IMR-90 (cell line): ENCODE data around the gene IL36G. TPM values are rescaled to one million over a fixed set of nuclear protein-coding genes. Genes with fewer than 3 reads are reported as not detected.

Experiments used
- ATAC-seq: fragments of 200-7000 bp; cut with Tn5 transposase; 2 replicates; pipeline ENCODE4 v1.9.1; 2020; ENCODE audit warnings: low read depth, mild to moderate bottlenecking, moderate library complexity
- BruUV-seq: library from RNA; stranded (reverse); fragments of 400-500 nt; replicated peaks from 2 replicates; lab custom pipeline; 2021; lab: Mats Ljungman, UMichigan
- CTCF ChIA-PET: fragments of 300-600 bp; formaldehyde crosslinking; extraction: SDS; loops from one replicate; lab custom pipeline; 2021; ENCODE audit warnings: antibody characterized with exemption; lab: Yijun Ruan, JAX
- POLR2A ChIA-PET: fragments of 300-600 bp; sonication (Branson Sonifier 250); formaldehyde crosslinking; loops from one replicate; lab custom pipeline; 2022; ENCODE audit warnings: antibody characterized with exemption; ENCODE audit not compliant: unreplicated experiment; lab: Charles Lee
- DNase-seq: peaks from one replicate; pipeline ENCODE4 v3.0.0; 2013
- H2AFZ ChIP-seq: replicated peaks from 2 replicates; pipeline ENCODE3; 2013; ENCODE audit warnings: low read length, mild to moderate bottlenecking; ENCODE audit not compliant: poor library complexity
- H2AK5ac ChIP-seq: 2 replicates; pipeline ENCODE4 v1.6.1; 2013; ENCODE audit warnings: low read depth, low read length, inconsistent platforms
- H2AK9ac ChIP-seq: replicated peaks from 2 replicates; pipeline ENCODE3; 2013; ENCODE audit warnings: mild to moderate bottlenecking, low read depth, low read length, moderate library complexity; ENCODE audit not compliant: poor library complexity
- H2BK120ac ChIP-seq: 2 replicates; pipeline ENCODE4 v1.6.1; 2013; ENCODE audit warnings: low read depth, low read length, inconsistent platforms
- H2BK15ac ChIP-seq: 3 replicates; pipeline ENCODE4 v1.6.1; 2013; ENCODE audit warnings: low read depth, low read length, inconsistent platforms
- H2BK20ac ChIP-seq: 2 replicates; pipeline ENCODE4 v1.6.1; 2013; ENCODE audit warnings: low read depth, mild to moderate bottlenecking, inconsistent platforms, low read length, moderate library complexity
- H2BK5ac ChIP-seq: 2 replicates; pipeline ENCODE4 v1.6.1; 2013; ENCODE audit warnings: mild to moderate bottlenecking, low read depth, low read length, inconsistent platforms; ENCODE audit not compliant: poor library complexity, severe bottlenecking
- H3K14ac ChIP-seq: replicated peaks from 2 replicates; pipeline ENCODE4 v1.6.1; 2013; ENCODE audit warnings: low read depth, low read length, inconsistent platforms
- H3K18ac ChIP-seq: 2 replicates; pipeline ENCODE4 v1.6.1; 2013; ENCODE audit warnings: low read depth, low read length, control low read depth
- H3K23ac ChIP-seq: 2 replicates; pipeline ENCODE4 v1.6.1; 2013; ENCODE audit warnings: low read depth, low read length, inconsistent platforms
- H3K27ac ChIP-seq: 2 replicates; pipeline ENCODE4 v1.5.1; 2013; ENCODE audit warnings: mild to moderate bottlenecking, control low read depth, low read length; ENCODE audit not compliant: insufficient read depth
- H3K27me3 ChIP-seq: 2 replicates; pipeline ENCODE4 v1.6.1; 2013; ENCODE audit warnings: low read length; ENCODE audit not compliant: control insufficient read depth, insufficient read depth
- H3K36me3 ChIP-seq: 2 replicates; pipeline ENCODE4 v1.6.1; 2013; ENCODE audit warnings: low read length, mixed read lengths; ENCODE audit not compliant: control insufficient read depth, insufficient read depth
- H3K4ac ChIP-seq: 2 replicates; pipeline ENCODE4 v1.6.1; 2013; ENCODE audit warnings: low read depth, low read length, inconsistent platforms
- H3K4me1 ChIP-seq: 2 replicates; pipeline ENCODE4 v1.6.1; 2013; ENCODE audit warnings: low read length, mixed read lengths; ENCODE audit not compliant: control insufficient read depth, insufficient read depth
- H3K4me2 ChIP-seq: 2 replicates; pipeline ENCODE4 v1.6.1; 2013; ENCODE audit warnings: low read depth, mild to moderate bottlenecking, control low read depth, low read length, moderate library complexity
- H3K4me3 ChIP-seq: 2 replicates; pipeline ENCODE4 v1.5.1; 2013; ENCODE audit warnings: low read depth, mild to moderate bottlenecking, control low read depth, low read length, moderate library complexity; ENCODE audit not compliant: insufficient read depth
- H3K56ac ChIP-seq: 2 replicates; pipeline ENCODE4 v1.6.1; 2013; ENCODE audit warnings: low read length, inconsistent platforms; ENCODE audit not compliant: insufficient read depth; ENCODE audit errors: extremely low read depth
- H3K79me1 ChIP-seq, 2 experiments: 2 replicates each; pipeline ENCODE4 v1.6.1; 2013; ENCODE audit warnings: low read length in 2 of 2, inconsistent platforms in 1 of 2, low read depth in 1 of 2
- H3K9ac ChIP-seq: 2 replicates; pipeline ENCODE4 v1.6.1; 2013; ENCODE audit warnings: low read depth, low read length, control low read depth
- H3K9me1 ChIP-seq: 2 replicates; pipeline ENCODE4 v1.6.1; 2013; ENCODE audit warnings: low read length, inconsistent platforms; ENCODE audit not compliant: insufficient read depth
- H3K9me3 ChIP-seq: 2 replicates; pipeline ENCODE4 v1.6.1; 2013; ENCODE audit warnings: low read length; ENCODE audit not compliant: control insufficient read depth, insufficient read depth
- H4K20me1 ChIP-seq: 2 replicates; pipeline ENCODE4 v1.6.1; 2013; ENCODE audit warnings: low read length, inconsistent platforms; ENCODE audit not compliant: insufficient read depth
- H4K5ac ChIP-seq: 2 replicates; pipeline ENCODE4 v1.6.1; 2013; ENCODE audit warnings: mild to moderate bottlenecking, low read depth, low read length, control low read depth
- H4K8ac ChIP-seq, 2 experiments: 2 replicates each; pipeline ENCODE4 v1.6.1; 2013; ENCODE audit warnings: low read depth in 2 of 2, low read length in 2 of 2, control low read depth in 1 of 2, inconsistent platforms in 1 of 2
- H4K91ac ChIP-seq: 2 replicates; pipeline ENCODE4 v1.6.1; 2013; ENCODE audit warnings: low read depth, low read length, inconsistent platforms; ENCODE audit not compliant: insufficient read depth
- BHLHE40 ChIP-seq: fragments of 150-350 bp; IDR thresholded peaks from 2 replicates; pipeline ENCODE4 v1.6.1; 2016; ENCODE audit warnings: mild to moderate bottlenecking, low read depth, low read length
- CHD1 ChIP-seq: IDR thresholded peaks from 2 replicates; pipeline ENCODE4 v1.6.1; 2012; ENCODE audit warnings: low read depth, low read length, improper control_type of control experiment
- FOS ChIP-seq: fragments of 150-350 bp; IDR thresholded peaks from 2 replicates; pipeline ENCODE4 v1.6.1; 2016; ENCODE audit warnings: low read depth, low read length
- MAZ ChIP-seq: IDR thresholded peaks from 2 replicates; pipeline ENCODE4 v1.6.1; 2012; ENCODE audit warnings: low read depth, mild to moderate bottlenecking, low read length, improper control_type of control experiment, moderate library complexity, borderline replicate concordance
- MXI1 ChIP-seq: IDR thresholded peaks from 2 replicates; pipeline ENCODE4 v1.6.1; 2012; ENCODE audit warnings: low read depth, mild to moderate bottlenecking, low read length, moderate library complexity, borderline replicate concordance
- POLR2A ChIP-seq: IDR thresholded peaks from 2 replicates; pipeline ENCODE4 v1.6.1; 2012; ENCODE audit warnings: mild to moderate bottlenecking, low read depth, low read length
- RAD21 ChIP-seq: IDR thresholded peaks from 2 replicates; pipeline ENCODE4 v1.6.1; 2012; ENCODE audit warnings: low read length, improper control_type of control experiment
- SMC3 ChIP-seq: fragments of 150-350 bp; IDR thresholded peaks from 2 replicates; pipeline ENCODE4 v1.6.1; 2016; ENCODE audit warnings: low read depth, mild to moderate bottlenecking, antibody characterized with exemption, low read length, moderate library complexity
- WGBS, 2 experiments: methylation state at CpG; one replicate each; pipeline versions ENCODE4 v1.1.5 to v1.1.7; 2013; ENCODE audit warnings: missing lambda C conversion rate in 2 of 2; ENCODE audit not compliant: insufficient read length in 1 of 2; ENCODE audit errors: extremely low coverage in 2 of 2; 5-methylcytosine and 5-hydroxymethylcytosine counted together
- dilution Hi-C: fragments of 300-500 bp; cut with HindIII; formaldehyde crosslinking; loops from one replicate; pipeline ENCODE4 v1.14.3; 2018; ENCODE audit warnings: low sequenced_read_pairs; ENCODE audit not compliant: unreplicated experiment
- in situ Hi-C: fragments of 300-500 bp; cut with MboI; formaldehyde crosslinking; loops from 3 replicates; pipeline ENCODE4 v1.14.3; 2019; ENCODE audit warnings: low sequenced_read_pairs, inconsistent platforms, mixed read lengths
- intact Hi-C: fragments of 100-400 bp; cut with micrococcal nuclease; formaldehyde crosslinking; loops from 2 replicates; pipeline ENCODE4 v1.10.0; 2022
- polyA plus RNA-seq, 3 experiments: library from polyadenylated mRNA; depleted of rRNA; stranded (reverse); fragments of >200 nt; gene quantifications; 2 replicates each; pipeline ENCODE4 v1.2.3, GENCODE V29; 2012; ENCODE audit warnings: low replicate concordance in 1 of 3
- total RNA-seq: library from RNA; depleted of rRNA; stranded (reverse); fragments of >200 nt; gene quantifications from 2 replicates; pipeline ENCODE4 v1.2.3, GENCODE V29; 2012
- TF ChIP-seq, protein P1 (sequence below): fragments of 150-350 bp; IDR thresholded peaks from 2 replicates; pipeline ENCODE4 v1.6.1; 2017; ENCODE audit warnings: mild to moderate bottlenecking, antibody characterized with exemption, low read length, low read depth
- TF ChIP-seq, protein P2 (sequence below): fragments of 150-350 bp; IDR thresholded peaks from 2 replicates; pipeline ENCODE4 v1.6.1; 2016; ENCODE audit warnings: low read depth, mild to moderate bottlenecking, low read length, moderate library complexity, borderline replicate concordance

Gene IL36G
- total and polyA plus RNA-seq, 2 of the 4 experiments (the other 2 are of a cell fraction), result not detected

DNA sequence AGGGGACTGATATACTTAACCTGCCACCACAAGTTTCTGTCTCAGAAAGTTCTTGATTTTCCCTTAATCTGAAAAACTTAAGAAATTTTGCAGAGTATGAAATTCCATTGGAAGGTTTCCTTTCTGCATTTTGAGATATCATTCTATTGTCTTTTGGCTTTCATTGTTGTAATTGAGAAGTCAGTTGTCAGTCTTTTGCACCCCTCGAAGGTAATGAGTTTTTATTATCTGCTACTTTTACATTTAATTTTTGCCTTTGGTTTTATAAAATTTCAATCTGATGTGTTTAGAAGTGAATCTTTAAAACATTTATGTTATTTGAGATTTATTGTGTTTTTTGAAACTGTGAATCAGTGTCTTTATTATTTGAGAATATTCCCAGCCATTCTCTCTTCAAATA is 22.6 kb downstream of the IL36G start:
- no peak overlapping the region for H3K9ac ChIP-seq
- H3K23ac ChIP-seq, result no peak overlapping the region
- H2BK5ac ChIP-seq, result no peak overlapping the region
- no peak overlapping the region for H3K14ac ChIP-seq
- no peak overlapping the region for H3K18ac ChIP-seq
- no peaks in the 10 kb centered on the region; the same call in 1 of the 2 replicates for H3K27me3 ChIP-seq
- no peak overlapping the region for H3K4me2 ChIP-seq
- no peak overlapping the region for H2AK5ac ChIP-seq
- no CpG with 5 or more reads among the region's 1 CpG for WGBS, 2 experiments
- H3K79me1 ChIP-seq, result no peaks in the 10 kb centered on the region
- no peak overlapping the region for H3K27ac ChIP-seq
- no peaks in the 10 kb centered on the region for H3K36me3 ChIP-seq
- H4K5ac ChIP-seq, result no peak overlapping the region
- H3K9me3 ChIP-seq, result 0 out of 2 replicates have a peak, but pooled peaks cover 3% of the 10 kb centered on the region
- H3K9me1 ChIP-seq, result no peaks in the 10 kb centered on the region
- ChIA-PET CTCF (no interaction called here), POLR2A (no interaction called here)
- no peak overlapping the region for H2BK20ac ChIP-seq
- H3K56ac ChIP-seq, result no peak overlapping the region
- TF ChIP-seq RAD21 (no peak), MXI1 (no peak), POLR2A (no peak), CHD1 (no peak), SMC3 (no peak), MAZ (no peak), BHLHE40 (no peak), FOS (no peak)
- TF ChIP-seq, protein P1, sequence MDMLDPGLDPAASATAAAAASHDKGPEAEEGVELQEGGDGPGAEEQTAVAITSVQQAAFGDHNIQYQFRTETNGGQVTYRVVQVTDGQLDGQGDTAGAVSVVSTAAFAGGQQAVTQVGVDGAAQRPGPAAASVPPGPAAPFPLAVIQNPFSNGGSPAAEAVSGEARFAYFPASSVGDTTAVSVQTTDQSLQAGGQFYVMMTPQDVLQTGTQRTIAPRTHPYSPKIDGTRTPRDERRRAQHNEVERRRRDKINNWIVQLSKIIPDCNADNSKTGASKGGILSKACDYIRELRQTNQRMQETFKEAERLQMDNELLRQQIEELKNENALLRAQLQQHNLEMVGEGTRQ, result no peak
- TF ChIP-seq, protein P2, sequence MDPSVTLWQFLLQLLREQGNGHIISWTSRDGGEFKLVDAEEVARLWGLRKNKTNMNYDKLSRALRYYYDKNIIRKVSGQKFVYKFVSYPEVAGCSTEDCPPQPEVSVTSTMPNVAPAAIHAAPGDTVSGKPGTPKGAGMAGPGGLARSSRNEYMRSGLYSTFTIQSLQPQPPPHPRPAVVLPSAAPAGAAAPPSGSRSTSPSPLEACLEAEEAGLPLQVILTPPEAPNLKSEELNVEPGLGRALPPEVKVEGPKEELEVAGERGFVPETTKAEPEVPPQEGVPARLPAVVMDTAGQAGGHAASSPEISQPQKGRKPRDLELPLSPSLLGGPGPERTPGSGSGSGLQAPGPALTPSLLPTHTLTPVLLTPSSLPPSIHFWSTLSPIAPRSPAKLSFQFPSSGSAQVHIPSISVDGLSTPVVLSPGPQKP, result no peak
- H2AFZ ChIP-seq, result no peak overlapping the region
- no peak overlapping the region for H4K8ac ChIP-seq
- no peak overlapping the region for H4K91ac ChIP-seq
- intact Hi-C loops (no loop called here), dilution Hi-C loops (no loop called here), in situ Hi-C loops (no loop called here)
- no peak overlapping the region for H3K4ac ChIP-seq
- H2BK120ac ChIP-seq, result no peak overlapping the region
- no peaks in the 10 kb centered on the region for H3K4me1 ChIP-seq
- H2AK9ac ChIP-seq, result no peak overlapping the region
- BruUV-seq, result no TSS peak
- H3K4me3 ChIP-seq, result no peak overlapping the region
- ATAC-seq, result no peak
- H2BK15ac ChIP-seq, result no peak overlapping the region
- H4K20me1 ChIP-seq, result no peaks in the 10 kb centered on the region
- DNase-seq, result no peak
